NB4 (cell line): ENCODE data around the gene ANKRD28.
"Not testable (repeated sequence)": the region's sequence is repeated elsewhere in the genome, so short reads cannot be mapped to it uniquely, and the experiment has no call there.

Experiments
- DNase-seq: peaks from one replicate; pipeline ENCODE4 v3.0.0; 2010; ENCODE audit warnings: low read depth
- H3K4me3 ChIP-seq: one replicate; pipeline ENCODE4 v1.5.1; 2011; ENCODE audit warnings: mild to moderate bottlenecking, low read depth, low read length, moderate library complexity
- MYC ChIP-seq: IDR thresholded peaks from 2 replicates; pipeline ENCODE4 v1.6.1; 2011; ENCODE audit warnings: low read depth, low read length
- POLR2A ChIP-seq: IDR thresholded peaks from 2 replicates; pipeline ENCODE4 v1.6.1; 2011; ENCODE audit warnings: mild to moderate bottlenecking; ENCODE audit not compliant: insufficient read length; ENCODE audit errors: extremely low read depth
- TF ChIP-seq, protein P1 (sequence below): IDR thresholded peaks from one replicate; pipeline ENCODE4 v1.5.1; 2012; ENCODE audit warnings: low read depth, low read length
- TF ChIP-seq, protein P2 (sequence below): IDR thresholded peaks from 2 replicates; pipeline ENCODE4 v1.6.1; 2011; ENCODE audit warnings: low read depth, low read length

The ANKRD28 gene

GRCh38 chr3:15782429-15782828, 15.3 kb downstream of the ANKRD28 start:
- DNase-seq = no peak
- TF ChIP-seq, protein P1, sequence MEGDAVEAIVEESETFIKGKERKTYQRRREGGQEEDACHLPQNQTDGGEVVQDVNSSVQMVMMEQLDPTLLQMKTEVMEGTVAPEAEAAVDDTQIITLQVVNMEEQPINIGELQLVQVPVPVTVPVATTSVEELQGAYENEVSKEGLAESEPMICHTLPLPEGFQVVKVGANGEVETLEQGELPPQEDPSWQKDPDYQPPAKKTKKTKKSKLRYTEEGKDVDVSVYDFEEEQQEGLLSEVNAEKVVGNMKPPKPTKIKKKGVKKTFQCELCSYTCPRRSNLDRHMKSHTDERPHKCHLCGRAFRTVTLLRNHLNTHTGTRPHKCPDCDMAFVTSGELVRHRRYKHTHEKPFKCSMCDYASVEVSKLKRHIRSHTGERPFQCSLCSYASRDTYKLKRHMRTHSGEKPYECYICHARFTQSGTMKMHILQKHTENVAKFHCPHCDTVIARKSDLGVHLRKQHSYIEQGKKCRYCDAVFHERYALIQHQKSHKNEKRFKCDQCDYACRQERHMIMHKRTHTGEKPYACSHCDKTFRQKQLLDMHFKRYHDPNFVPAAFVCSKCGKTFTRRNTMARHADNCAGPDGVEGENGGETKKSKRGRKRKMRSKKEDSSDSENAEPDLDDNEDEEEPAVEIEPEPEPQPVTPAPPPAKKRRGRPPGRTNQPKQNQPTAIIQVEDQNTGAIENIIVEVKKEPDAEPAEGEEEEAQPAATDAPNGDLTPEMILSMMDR = no peak
- TF ChIP-seq POLR2A (no peak), MYC (no peak)
- TF ChIP-seq, protein P2, sequence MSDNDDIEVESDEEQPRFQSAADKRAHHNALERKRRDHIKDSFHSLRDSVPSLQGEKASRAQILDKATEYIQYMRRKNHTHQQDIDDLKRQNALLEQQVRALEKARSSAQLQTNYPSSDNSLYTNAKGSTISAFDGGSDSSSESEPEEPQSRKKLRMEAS = no peak
- no peak overlapping the region for H3K4me3 ChIP-seq

- DNase-seq = no peak
- no peak overlapping the region for H3K4me3 ChIP-seq
- TF ChIP-seq, protein P2 = no peak
- TF ChIP-seq MYC = no peak
- no peak for TF ChIP-seq POLR2A
- TF ChIP-seq, protein P1 = no peak
These were observed 16.0 kb downstream of the ANKRD28 start for GRCh38 chr3:15781637-15782402.

- DNase-seq = no peak
- TF ChIP-seq POLR2A (no peak), MYC (no peak)
- TF ChIP-seq, protein P2 = no peak
- TF ChIP-seq, protein P1 = no peak
- no peak overlapping the region for H3K4me3 ChIP-seq
These were observed 16.6 kb downstream of the ANKRD28 start for GRCh38 chr3:15781131-15781530.

GRCh38 chr3:15779111-15779510, 18.7 kb downstream of the ANKRD28 start:
- no peak overlapping the region for H3K4me3 ChIP-seq
- no peak for DNase-seq

GRCh38 chr3:15778332-15778858, 19.4 kb downstream of the ANKRD28 start:
- TF ChIP-seq MYC (no peak), POLR2A (no peak)
- TF ChIP-seq, protein P1 = no peak
- TF ChIP-seq, protein P2 = no peak
- H3K4me3 ChIP-seq = no peak overlapping the region
- no peak for DNase-seq

More at GRCh38 chr3:15779111-15779510, 18.7 kb downstream of the ANKRD28 start:
- TF ChIP-seq, protein P2 = no peak
- TF ChIP-seq MYC (no peak), POLR2A (no peak)
- TF ChIP-seq, protein P1 = no peak

DNA sequence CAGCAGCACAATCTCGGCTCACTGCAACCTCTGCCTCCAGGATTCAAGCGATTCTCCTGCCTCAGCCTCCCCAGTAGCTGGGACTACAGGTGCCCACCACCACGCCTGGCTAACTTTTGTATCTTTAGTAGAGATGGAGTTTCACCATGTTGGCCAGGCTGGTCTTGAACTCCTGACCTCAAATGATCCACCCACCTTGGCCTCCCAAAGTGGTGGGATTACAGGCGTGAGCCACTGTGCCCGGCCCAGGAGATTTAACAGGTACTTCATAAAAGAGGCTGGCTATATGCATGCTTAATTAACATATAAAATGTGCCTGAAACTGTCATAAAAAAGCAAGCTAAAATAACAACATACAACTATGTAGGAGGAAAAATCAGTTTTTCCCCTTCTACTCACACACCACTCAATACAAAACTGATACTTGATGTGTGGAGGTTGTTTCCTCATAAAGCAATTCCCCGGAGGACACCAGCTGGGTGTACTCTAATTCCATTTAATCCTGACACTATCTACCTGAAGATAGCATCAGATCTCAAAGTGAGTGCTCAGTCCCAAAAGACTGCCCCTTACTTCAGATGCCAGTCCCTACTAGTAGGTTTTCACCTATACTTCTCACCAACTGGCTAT, 22.7 kb downstream of the ANKRD28 start:
- H3K4me3 ChIP-seq, DNase-seq: not testable (repeated sequence)
